Stimulated activated CD4-positive, alpha-beta T cell treated with anti-CD3 and anti-CD28 coated beads, Interleukin-12 subunit alpha, Interleukin-12 subunit beta, amount 100 ng/mL, for 4 hours (primary cell): Measurements from ENCODE around the gene IFRD1.

ENCODE experiments used
- DNase-seq: peaks from one replicate; pipeline ENCODE4 v3.0.0-alpha.2; 2020

Gene IFRD1

GRCh38 chr7:112521942-112522341 lies 71.7 kb downstream of the IFRD1 start:
- DNase-seq = no peak

- DNase-seq = no peak
Observed at GRCh38 chr7:112523871-112524270, 73.6 kb downstream of the IFRD1 start.
